CMK (cell line): ENCODE measurements around the gene PTPN14.
A peak's percentile ranks its signal among the peaks of the same experiment; 100 is the strongest.

Experiments used
- DNase-seq: peaks from one replicate; pipeline ENCODE4 v3.0.0-alpha.2; 2010; ENCODE audit warnings: low read depth

Gene PTPN14

GRCh38 chr1:214330715-214331114, 220.7 kb downstream of the PTPN14 start:
- no peak for DNase-seq

DNA sequence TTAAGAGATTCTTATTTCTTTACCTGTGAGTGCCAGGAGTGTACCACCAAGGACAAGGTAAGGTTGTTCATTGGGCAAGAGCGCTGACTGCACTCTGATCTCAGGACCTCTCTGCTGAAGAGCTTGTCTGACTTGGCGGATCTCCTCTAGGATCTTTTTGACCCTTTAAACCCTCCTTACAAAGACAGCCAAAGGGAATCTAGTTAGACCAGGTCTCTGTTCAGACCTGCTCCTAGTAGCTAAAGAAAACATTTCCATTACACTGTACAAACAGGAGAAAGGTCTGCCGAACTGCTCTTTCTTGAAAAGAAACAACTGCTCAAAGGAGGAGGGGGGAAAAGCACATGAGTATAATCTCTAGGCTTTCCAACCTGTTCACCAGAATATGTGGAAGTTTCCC, 221.2 kb downstream of the PTPN14 start:
- no peak for DNase-seq

DNA sequence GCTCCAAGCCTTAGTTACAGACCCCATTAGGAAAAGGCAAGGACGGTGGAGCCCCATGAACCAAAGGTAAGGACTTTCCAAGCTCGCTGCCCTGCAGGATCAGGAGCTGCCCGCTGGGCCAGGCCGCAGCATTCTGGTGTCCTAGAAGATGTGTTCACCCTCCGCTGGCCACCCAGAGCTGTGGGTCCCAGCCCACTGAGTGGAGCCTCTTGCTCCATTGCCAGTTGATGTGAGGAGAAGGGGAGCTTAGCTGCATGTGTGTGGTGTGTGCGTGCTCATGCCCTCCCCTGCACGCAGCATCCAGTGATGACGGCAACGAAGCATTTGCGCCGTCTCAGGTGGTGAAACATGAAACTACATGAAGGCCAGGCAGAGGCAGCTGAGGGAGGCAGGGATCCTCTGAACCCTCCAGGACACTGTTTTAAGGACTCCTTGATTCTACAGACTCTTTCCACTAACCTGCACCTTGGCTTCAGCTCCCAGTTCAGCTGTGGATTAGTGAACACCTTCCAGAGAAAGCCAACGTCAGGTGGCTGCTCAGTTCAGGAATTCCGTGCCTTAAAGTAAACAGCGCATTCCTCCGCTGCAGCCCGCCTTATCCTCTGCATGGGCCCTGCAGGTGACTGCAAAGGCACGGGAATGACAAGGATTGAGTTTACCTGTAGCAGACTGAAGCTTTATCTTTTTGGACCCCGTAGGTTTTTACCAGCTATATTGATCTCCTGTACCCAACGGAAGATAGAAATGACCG, 221.8 kb downstream of the PTPN14 start:
- no peak for DNase-seq

- DNase-seq = peak; percentile 44
Measured at GRCh38 chr1:214328770-214329469, 222.5 kb downstream of the PTPN14 start.

- no peak for DNase-seq
Measured at GRCh38 chr1:214327514-214327913, 223.9 kb downstream of the PTPN14 start.

DNA sequence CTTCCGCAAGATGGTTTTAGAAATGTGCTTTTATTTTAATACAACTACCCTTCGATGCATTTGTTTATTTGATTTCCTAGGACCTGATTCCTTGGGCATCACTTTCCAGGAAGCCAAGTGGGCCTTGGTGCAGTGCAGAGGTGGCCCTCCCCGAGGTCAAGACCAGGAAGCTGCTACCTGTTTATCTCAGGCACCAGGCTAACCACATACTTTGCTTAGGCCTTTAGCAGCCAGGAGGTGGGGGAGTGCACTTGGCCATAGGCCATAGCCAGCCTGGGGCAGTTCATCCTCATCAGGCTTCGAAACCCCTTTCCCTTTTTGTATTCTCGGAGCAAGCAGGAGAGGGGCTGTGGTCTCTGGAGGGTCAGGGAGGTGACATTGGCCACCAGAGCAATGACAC, 225.0 kb downstream of the PTPN14 start:
- peak; percentile 32 for DNase-seq

GRCh38 chr1:214324896-214325800, 226.3 kb downstream of the PTPN14 start:
- no peak for DNase-seq

DNA sequence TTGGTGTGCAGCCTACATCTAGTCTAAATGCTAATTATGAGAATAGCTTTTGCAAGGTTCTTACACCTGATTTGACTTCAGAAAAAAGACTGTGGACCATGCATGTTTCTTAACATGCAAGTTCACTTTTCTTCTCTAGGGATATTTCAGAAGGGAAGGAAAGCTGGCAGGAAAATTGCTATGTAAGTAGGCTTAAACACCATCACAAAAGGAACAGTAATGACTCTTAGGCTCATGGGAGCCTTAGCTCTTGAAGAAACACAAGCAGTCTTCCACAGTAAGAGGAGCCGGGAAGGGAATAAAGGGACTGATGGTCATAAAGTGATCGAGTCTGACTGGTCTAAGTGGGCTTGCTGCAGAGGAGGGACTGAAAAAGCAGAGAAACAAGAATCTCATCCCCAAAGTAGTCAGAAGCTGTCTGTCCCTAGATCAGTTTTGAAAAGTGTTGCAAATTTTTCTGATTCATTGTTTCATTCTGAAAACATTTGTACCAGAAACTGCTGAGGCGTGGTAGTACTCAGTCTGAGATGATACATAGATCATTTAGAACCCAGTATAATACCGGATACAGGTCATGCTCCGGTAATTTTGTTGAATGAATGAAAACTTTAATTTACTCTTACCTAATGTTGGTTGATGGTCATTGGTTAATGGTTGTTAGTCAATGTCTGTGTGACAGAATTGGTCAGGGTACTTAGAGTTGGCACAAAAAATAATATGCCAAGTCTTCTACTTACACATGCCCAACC, 229.5 kb downstream of the PTPN14 start:
- no peak for DNase-seq

DNA sequence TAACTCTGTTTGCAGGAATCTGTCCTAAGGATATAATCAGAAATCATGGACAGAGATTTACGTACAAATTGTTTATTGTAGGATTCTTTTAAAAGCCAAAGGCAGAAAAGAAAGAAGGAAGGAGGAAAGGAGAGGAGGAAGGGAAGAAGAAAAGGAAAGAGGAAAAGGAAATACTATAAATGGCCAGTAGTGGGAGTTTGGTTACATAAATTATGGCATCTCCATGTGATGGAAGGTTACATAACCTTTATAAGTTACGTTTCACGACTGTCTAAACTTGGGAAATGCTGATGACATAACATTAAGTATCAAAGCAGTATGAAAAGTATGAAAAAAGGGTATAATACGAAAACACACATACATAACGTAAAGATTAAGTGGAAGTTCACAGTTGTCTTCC, 231.5 kb downstream of the PTPN14 start:
- DNase-seq = no peak

DNA sequence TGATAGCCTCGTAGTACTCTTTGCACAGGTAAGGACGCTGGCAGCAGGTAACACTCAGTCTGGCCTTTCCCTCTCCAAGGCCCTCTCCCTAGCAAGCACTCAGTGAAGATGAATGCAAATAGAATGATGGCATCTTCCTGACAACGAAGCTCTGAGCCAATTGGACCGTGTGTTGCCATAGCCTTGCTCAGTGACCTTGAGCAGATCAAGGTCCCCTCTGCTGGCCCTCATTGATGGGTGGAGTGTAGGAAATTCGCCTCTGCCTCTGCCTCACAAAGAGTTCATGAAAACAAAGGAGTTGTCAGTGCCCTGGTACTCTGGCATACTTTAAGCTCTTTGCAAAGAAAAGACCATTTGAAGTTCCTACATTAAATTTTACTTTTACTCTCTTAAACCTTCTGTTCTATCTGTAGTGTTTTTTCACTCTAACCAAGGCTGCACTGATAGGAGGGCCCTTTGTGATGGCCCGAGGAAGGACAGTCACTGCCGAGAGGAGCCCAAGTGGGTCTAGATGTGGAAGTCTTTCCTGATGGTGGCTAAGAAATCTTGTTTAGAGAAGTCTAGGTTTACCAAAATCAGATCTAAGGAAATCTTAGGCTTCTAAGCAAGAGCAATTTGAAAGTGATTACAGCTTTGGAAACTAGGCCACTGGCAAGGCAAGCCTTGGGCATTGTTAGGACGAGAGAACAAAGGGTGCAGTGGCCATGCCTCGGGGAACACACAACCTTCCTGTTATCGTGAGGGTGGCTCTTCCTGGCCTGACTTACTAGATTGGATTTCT, 232.3 kb downstream of the PTPN14 start:
- no peak for DNase-seq

- no peak for DNase-seq
Measured at GRCh38 chr1:214318356-214318755, 233.0 kb downstream of the PTPN14 start.

DNA sequence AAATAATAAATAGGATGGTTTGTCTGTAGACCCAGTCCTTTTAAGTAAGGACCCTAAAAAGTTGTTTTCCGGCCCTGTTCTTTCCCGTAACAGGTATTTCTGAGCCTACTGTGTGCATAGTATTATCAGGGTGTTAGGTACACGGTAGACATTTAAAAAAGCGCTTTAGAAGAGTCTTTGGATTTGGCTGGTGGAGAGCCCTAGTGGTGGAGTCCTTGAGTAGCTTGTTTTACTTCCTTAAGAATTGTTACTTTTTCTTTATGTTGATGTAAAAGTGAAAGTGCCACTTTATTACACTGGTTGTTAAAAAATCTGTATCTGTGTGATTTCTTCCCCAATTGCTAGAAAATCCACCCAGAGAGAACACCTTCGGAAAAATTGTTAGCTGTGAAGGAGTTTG, 233.7 kb downstream of the PTPN14 start:
- DNase-seq = no peak

DNA sequence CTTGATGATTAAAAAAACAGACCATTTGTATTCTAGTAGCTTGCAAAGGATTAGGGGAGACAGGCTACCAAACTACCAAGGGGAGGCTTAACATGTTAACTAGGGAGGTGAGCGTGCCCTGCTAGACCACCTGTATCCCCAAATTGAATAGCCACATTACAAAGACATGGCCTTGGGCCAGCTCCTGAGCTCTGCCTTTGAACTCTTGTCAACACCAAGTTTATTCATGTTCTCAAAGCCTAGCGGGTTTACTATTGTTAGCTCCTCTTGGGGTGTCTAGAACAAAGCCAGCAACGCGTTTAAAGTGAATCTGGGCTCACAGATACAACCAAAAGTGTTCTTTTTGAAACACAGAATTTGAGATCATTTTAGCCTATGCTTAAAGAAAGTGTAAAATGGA, 234.1 kb downstream of the PTPN14 start:
- no peak for DNase-seq

DNA sequence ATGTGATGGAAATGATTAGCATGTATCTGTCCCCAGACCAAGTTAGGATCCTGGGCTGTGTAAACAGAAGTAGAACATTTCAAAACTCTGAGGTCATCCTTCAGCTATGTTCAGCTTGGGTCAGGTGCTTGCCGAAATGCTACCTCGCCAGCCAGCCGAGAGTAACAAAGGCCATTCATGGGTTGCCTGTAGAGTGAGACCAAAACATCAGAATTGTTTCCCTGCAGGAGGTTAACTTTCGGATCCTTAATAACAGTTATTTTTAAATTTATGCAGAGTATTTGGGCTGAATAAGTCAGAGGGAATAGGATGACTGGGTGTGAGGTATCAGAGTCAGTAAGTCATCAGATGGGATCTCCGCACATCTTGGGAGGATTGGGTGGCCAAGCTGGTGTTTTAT, 234.8 kb downstream of the PTPN14 start:
- no peak for DNase-seq

GRCh38 chr1:214314178-214314843, 237.1 kb downstream of the PTPN14 start:
- DNase-seq = no peak

GRCh38 chr1:214312530-214313051, 238.8 kb downstream of the PTPN14 start:
- no peak for DNase-seq

DNA sequence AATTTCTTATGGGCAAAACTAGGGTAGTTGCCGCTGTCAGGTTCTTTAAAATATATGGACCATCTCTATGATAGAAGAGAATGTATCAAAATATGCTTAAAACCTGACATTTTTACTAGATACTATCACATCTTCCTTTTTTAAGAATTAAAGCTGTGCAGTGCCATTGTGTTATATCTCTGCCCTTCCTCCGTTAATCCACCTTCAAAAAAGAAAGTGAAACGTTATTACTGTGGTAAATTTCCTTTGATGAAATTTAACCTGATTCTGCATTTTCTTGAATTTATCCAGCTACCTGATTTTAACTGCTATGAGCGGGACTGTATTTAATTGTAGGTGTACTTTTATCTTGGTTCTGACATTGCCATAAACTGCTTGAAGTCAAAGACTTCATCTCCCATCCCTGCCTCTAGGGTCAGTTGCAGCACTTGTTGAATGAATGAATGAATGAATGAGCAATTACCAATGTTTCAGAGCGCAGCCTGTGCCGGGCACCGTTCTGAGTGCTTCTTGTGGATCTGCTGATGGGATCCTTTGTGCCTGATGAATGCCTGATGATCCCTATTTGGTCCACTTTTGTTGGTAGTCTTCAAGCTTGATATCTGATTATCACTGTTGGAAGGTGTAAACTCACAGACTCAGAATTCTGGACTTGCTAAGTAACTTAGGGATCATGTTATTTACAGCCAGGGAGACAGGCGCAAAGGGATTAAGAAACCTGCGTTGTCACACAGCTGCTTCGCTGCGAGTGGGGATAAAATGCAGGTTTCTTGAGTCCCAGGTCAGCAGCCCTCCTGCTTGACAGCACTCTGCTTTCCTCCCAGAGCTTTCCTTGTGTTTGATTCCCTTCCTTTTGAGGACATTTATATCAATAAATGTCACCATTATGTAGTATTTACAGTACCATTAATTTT, 240.4 kb downstream of the PTPN14 start:
- no peak for DNase-seq

DNA sequence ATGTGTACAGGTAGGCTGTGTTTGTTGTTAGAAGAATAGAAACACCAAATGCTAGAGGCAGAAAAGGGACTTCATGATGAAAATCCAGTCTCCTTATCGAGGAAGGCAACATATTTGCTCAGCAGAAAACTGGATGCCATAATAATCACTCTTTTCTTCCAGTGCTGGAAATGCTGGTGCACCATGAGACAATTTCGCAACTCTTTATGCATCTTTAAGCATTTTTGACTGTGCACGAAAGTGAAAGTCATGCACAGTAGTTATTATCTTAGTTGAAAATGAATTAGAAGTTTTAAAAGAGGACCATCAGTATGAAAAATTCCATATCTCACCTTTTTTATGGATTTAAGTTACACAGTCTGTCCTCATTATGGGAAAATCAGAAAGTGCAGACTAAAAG, 241.4 kb downstream of the PTPN14 start:
- DNase-seq = no peak

GRCh38 chr1:214306269-214306668, 245.1 kb downstream of the PTPN14 start:
- DNase-seq = no peak
